GM12878 (cell line): ENCODE data around the gene CD84. TPM values are rescaled to one million over a fixed set of nuclear protein-coding genes. Genes with fewer than 3 reads are reported as not detected.

Experiments
- ATAC-seq: fragments of 200-7000 bp; cut with Tn5 transposase; 3 replicates; pipeline ENCODE4 v1.9.1; 2020; ENCODE audit warnings: mild to moderate bottlenecking, moderate library complexity
- BruUV-seq: library from RNA; stranded (reverse); fragments of 400-500 nt; replicated peaks from 2 replicates; lab custom pipeline; 2021; lab: Mats Ljungman, UMichigan
- CTCF ChIA-PET: fragments of 300-600 bp; sonication (Branson Sonifier 250); formaldehyde crosslinking; extraction: SDS; loops from one replicate; lab custom pipeline; 2021; ENCODE audit warnings: inconsistent platforms; lab: Yijun Ruan, JAX
- POLR2A ChIA-PET: fragments of 350-600 bp; formaldehyde crosslinking; extraction: SDS; loops from one replicate; lab custom pipeline; 2021; ENCODE audit warnings: inconsistent platforms; lab: Charles Lee
- RAD21 ChIA-PET: fragments of 300-600 bp; sonication (Branson Sonifier 250); formaldehyde crosslinking; loops from one replicate; lab custom pipeline; 2023; ENCODE audit warnings: antibody characterized with exemption; ENCODE audit not compliant: unreplicated experiment; lab: Charles Lee
- SMC1A ChIA-PET: fragments of 300-600 bp; sonication (Branson Sonifier 250); formaldehyde crosslinking; loops from one replicate; lab custom pipeline; 2023; ENCODE audit not compliant: unreplicated experiment, uncharacterized antibody; lab: Charles Lee
- DNase-seq: peaks from one replicate; pipeline ENCODE4 v3.0.0-alpha.2; 2011; ENCODE audit warnings: low read depth, low spot score
- FAIRE-seq: peaks from 3 replicates; lab custom pipeline; 2011; peaks lifted over from hg19 to GRCh38; lab: Jason Lieb, UNC
- H2AFZ ChIP-seq: 2 replicates; pipeline ENCODE4 v1.6.0; 2011; ENCODE audit warnings: low read depth, low read length, control low read depth; ENCODE audit not compliant: control insufficient read depth
- H3K27ac ChIP-seq: 2 replicates; pipeline ENCODE4 v1.5.1; 2011; ENCODE audit warnings: control low read depth; ENCODE audit not compliant: control insufficient read depth, insufficient read depth
- H3K27me3 ChIP-seq, 2 experiments: replicated peaks in 1 of 2; 2 replicates each; pipeline versions ENCODE4 v1.6.0 to v1.6.1; 2011; ENCODE audit warnings: low read length in 1 of 2; ENCODE audit not compliant: control insufficient read depth in 2 of 2, insufficient read depth in 2 of 2
- H3K36me3 ChIP-seq, 2 experiments: 2 replicates each; pipeline ENCODE4 v1.5.1; 2011; ENCODE audit warnings: low read length in 1 of 2; ENCODE audit not compliant: control insufficient read depth in 2 of 2, insufficient read depth in 2 of 2
- H3K4me1 ChIP-seq: 2 replicates; pipeline ENCODE4 v1.6.1; 2011; ENCODE audit warnings: mild to moderate bottlenecking, low read length, moderate library complexity, mixed read lengths; ENCODE audit not compliant: control insufficient read depth, insufficient read depth
- H3K4me2 ChIP-seq: 2 replicates; pipeline ENCODE4 v1.6.0; 2011; ENCODE audit warnings: control low read depth; ENCODE audit not compliant: control insufficient read depth, insufficient read depth
- H3K4me3 ChIP-seq: fragments of 200-600 bp; sonication (generic); 2 replicates; pipeline ENCODE4 v1.5.1; 2016
- H3K79me2 ChIP-seq: 2 replicates; pipeline ENCODE4 v1.6.0; 2011; ENCODE audit warnings: low read length; ENCODE audit not compliant: control insufficient read depth, insufficient read depth
- H3K9ac ChIP-seq: 2 replicates; pipeline ENCODE4 v1.8.0; 2011; ENCODE audit warnings: low read length, control low read depth, mixed read lengths; ENCODE audit not compliant: control insufficient read depth, insufficient read depth
- H3K9me3 ChIP-seq: replicated peaks from 3 replicates; pipeline ENCODE4 v1.5.1; 2011; ENCODE audit warnings: mild to moderate bottlenecking, low read length; ENCODE audit not compliant: control insufficient read depth, insufficient read depth
- H4K20me1 ChIP-seq: 2 replicates; pipeline ENCODE4 v1.6.0; 2011; ENCODE audit not compliant: control insufficient read depth, insufficient read depth
- BHLHE40 ChIP-seq, 2 experiments: fragments of 450-650 bp in 1 of 2; IDR thresholded peaks; 2 replicates each; pipeline ENCODE4 v1.6.1; 2011 to 2017; ENCODE audit warnings: low read depth in 2 of 2, borderline replicate concordance in 1 of 2, improper control_type of control experiment in 1 of 2, low read length in 1 of 2, mild to moderate bottlenecking in 1 of 2
- DPF2 ChIP-seq: fragments of 450-650 bp; IDR thresholded peaks from 2 replicates; pipeline ENCODE4 v1.6.1; 2017; ENCODE audit warnings: mild to moderate bottlenecking
- FOXM1 ChIP-seq: IDR thresholded peaks from 2 replicates; pipeline ENCODE4 v1.6.1; 2012; ENCODE audit warnings: low read depth, mild to moderate bottlenecking, inconsistent platforms, low read length, moderate library complexity
- GATAD2B ChIP-seq: fragments of 450-650 bp; conservative IDR thresholded peaks from 2 replicates; pipeline ENCODE4 v1.6.1; 2017; ENCODE audit warnings: low read depth, mild to moderate bottlenecking, moderate library complexity
- JUNB ChIP-seq: IDR thresholded peaks from 2 replicates; pipeline ENCODE4 v1.6.1; 2016; ENCODE audit warnings: antibody characterized with exemption, mild to moderate bottlenecking
- MTA3 ChIP-seq: IDR thresholded peaks from 2 replicates; pipeline ENCODE4 v1.6.1; 2012; ENCODE audit warnings: low read length, inconsistent platforms, borderline replicate concordance
- MYB ChIP-seq: fragments of 150-350 bp; IDR thresholded peaks from 2 replicates; pipeline ENCODE4 v1.6.1; 2014; ENCODE audit warnings: mild to moderate bottlenecking, low read depth, low read length, borderline replicate concordance
- POLR2A ChIP-seq: IDR thresholded peaks from 2 replicates; pipeline ENCODE4 v1.6.1; 2011; ENCODE audit warnings: low read depth, mild to moderate bottlenecking, low read length
- POLR2AphosphoS2 ChIP-seq: IDR thresholded peaks from 2 replicates; pipeline ENCODE4 v1.6.1; 2011; ENCODE audit warnings: low read depth, mild to moderate bottlenecking, low read length, improper control_type of control experiment, moderate library complexity
- POLR2AphosphoS5 ChIP-seq: IDR thresholded peaks from 2 replicates; pipeline ENCODE4 v1.6.1; 2011; ENCODE audit warnings: mild to moderate bottlenecking, low read length, inconsistent platforms
- RAD21 ChIP-seq: IDR thresholded peaks from 2 replicates; pipeline ENCODE4 v1.6.1; 2011; ENCODE audit warnings: mild to moderate bottlenecking, low read depth, low read length, moderate library complexity; ENCODE audit not compliant: insufficient read depth
- RELA ChIP-seq: fragments of 450-650 bp; IDR thresholded peaks from 2 replicates; pipeline ENCODE4 v1.8.0; 2014; ENCODE audit warnings: borderline replicate concordance; ENCODE audit not compliant: partially characterized antibody
- RFX5 ChIP-seq: IDR thresholded peaks from 2 replicates; pipeline ENCODE4 v1.6.1; 2011; ENCODE audit warnings: low read depth, low read length, improper control_type of control experiment
- RUNX3 ChIP-seq: IDR thresholded peaks from 2 replicates; pipeline ENCODE4 v1.6.1; 2012; ENCODE audit warnings: low read length, inconsistent platforms
- STAT3 ChIP-seq: IDR thresholded peaks from 2 replicates; pipeline ENCODE4 v1.6.1; 2011; ENCODE audit warnings: low read depth, low read length, improper control_type of control experiment
- ZNF24 ChIP-seq: fragments of 450-650 bp; IDR thresholded peaks from 2 replicates; pipeline ENCODE4 v1.6.1; 2017; ENCODE audit warnings: antibody characterized with exemption, mild to moderate bottlenecking
- WGBS: methylation state at CpG from one replicate; pipeline ENCODE4 v1.1.6; 2016; ENCODE audit warnings: low lambda C conversion rate; ENCODE audit not compliant: insufficient replicate concordance, insufficient coverage; ENCODE audit errors: missing lambda C conversion rate; 5-methylcytosine and 5-hydroxymethylcytosine counted together
- in situ Hi-C: fragments of 300-500 bp; cut with MboI; formaldehyde crosslinking; loops from 9 replicates; pipeline ENCODE4 v1.14.3; 2018; ENCODE audit warnings: mixed read lengths
- intact Hi-C: fragments of 100-400 bp; cut with micrococcal nuclease; formaldehyde crosslinking; loops from one replicate; pipeline ENCODE4 v1.14.2; 2022; ENCODE audit not compliant: unreplicated experiment
- polyA plus RNA-seq, 11 experiments: library from polyadenylated mRNA; depleted of rRNA in 4 of 11; unstranded in 6 of 11; stranded (reverse) in 5 of 11; fragments of >200 nt; fragmentation: Nextera tagmentation in 4 of 11; fragmentation: Illumina TruSeq in 1 of 11; extraction: Ambion mirVana in 4 of 11; extraction: Trizol in 1 of 11; gene quantifications; 1 replicate in 1 of 11; 2 replicates in 10 of 11; pipeline versions ENCODE4 v1.2.1 to v1.2.3, GENCODE V29; 2011 to 2016; ENCODE audit warnings: inconsistent platforms in 2 of 11, missing spikeins in 2 of 11, low read depth in 1 of 11
- total RNA-seq, 4 experiments: library from RNA; depleted of rRNA in 3 of 4; stranded (reverse); fragments of >200 nt in 3 of 4; fragmentation: Illumina TruSeq in 1 of 4; extraction: Trizol in 1 of 4; gene quantifications; 2 replicates each; pipeline versions ENCODE4 v1.2.1 to v1.2.3, GENCODE V29; 2013 to 2021
- TF ChIP-seq, protein P1 (sequence below): fragments of 450-650 bp; IDR thresholded peaks from 2 replicates; pipeline ENCODE4 v1.6.1; 2017; ENCODE audit warnings: low read depth, mild to moderate bottlenecking, moderate library complexity
- TF ChIP-seq, protein P2 (sequence below): fragments of 450-650 bp; IDR thresholded peaks from 2 replicates; pipeline ENCODE4 v1.6.1; 2017; ENCODE audit warnings: antibody characterized with exemption, mild to moderate bottlenecking, moderate library complexity
- TF ChIP-seq, protein P3 (sequence below), 3 experiments: IDR thresholded peaks in 2 of 3; conservative IDR thresholded peaks in 1 of 3; 2 replicates each; pipeline ENCODE4 v1.5.1; 2011; ENCODE audit warnings: low read depth in 3 of 3, low read length in 3 of 3, mild to moderate bottlenecking in 3 of 3, control low read depth in 2 of 3, moderate library complexity in 2 of 3, inconsistent platforms in 1 of 3, mixed read lengths in 1 of 3; ENCODE audit not compliant: control insufficient read depth in 2 of 3, insufficient read depth in 1 of 3; ENCODE audit errors: extremely low read depth in 1 of 3

CD84 gene
- total and polyA plus RNA-seq, 10 of the 15 experiments (the other 5 are each of a cell fraction or from before 2014, with no cell fraction given): 3.4 to 20.3 (median 11.7) TPM

DNA sequence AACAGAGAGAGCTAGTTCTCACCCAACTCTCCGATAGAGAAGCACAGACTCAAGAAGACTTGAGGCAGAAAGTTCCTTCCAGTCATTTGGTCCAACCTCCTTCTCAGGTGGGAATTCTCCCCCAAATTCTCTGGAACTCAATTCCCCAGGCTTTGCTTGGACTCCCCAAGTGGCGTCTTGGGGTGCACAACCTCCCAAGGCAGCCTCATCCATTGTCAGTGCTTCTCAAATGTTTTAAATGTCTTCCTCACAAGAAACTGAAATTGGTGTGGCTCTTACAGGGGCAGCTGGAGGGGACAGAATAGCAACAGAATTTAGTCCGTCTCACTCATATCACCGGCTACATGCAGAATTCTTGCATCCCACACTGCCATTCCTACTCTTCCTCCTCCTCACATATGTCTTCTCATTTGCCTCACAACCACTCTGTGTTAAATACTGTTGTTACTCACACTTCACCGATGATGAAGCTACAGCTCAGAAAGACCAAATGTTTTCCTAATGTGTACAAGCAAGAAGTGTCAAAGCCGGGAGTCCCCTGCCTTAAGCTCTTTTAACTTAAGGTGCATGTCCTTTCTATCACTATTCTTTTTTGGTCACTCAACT, 33.4 kb upstream of the CD84 start:
- peaks cover 8% of the 10 kb centered on the region for H3K4me1 ChIP-seq
- ChIA-PET SMC1A (interaction anchor here (0.5 to 1.7 kb wide), 6 partner anchors 35 to 465 kb away, joined by 3 to 6 read pairs (median 4); no protein-coding TSS in a partner anchor), POLR2A (interaction anchor here (1.1 kb wide), 1 partner anchor 8 kb away, joined by 3 read pairs; no protein-coding TSS in a partner anchor), CTCF (interaction anchor here (0.6 to 8.7 kb wide), 7 partner anchors 6 to 262 kb away, joined by 3 to 60 read pairs (median 3); no protein-coding TSS in a partner anchor), RAD21 (interaction anchor here (1.3 to 1.5 kb wide), 2 partner anchors 60 to 182 kb away, joined by 3 read pairs; no protein-coding TSS in a partner anchor)
- no peak overlapping the region for H2AFZ ChIP-seq
- H3K27me3 ChIP-seq: no peaks in the 10 kb centered on the region
- intact Hi-C loops: no loop called here
- no peaks in the 10 kb centered on the region for H4K20me1 ChIP-seq
- 56% methylated on average over 6 of the region's 6 CpGs for WGBS
- in situ Hi-C loops: no loop called here
- no peaks in the 10 kb centered on the region for H3K9me3 ChIP-seq
- no peak for DNase-seq
- no peak overlapping the region for H3K9ac ChIP-seq
- H3K36me3 ChIP-seq: peaks cover 14 to 29% of the 10 kb centered on the region in 2 experiments
- ATAC-seq: no peak
- no peak for FAIRE-seq
- H3K27ac ChIP-seq: no peak overlapping the region
- 0 out of 2 replicates have a peak, but pooled peaks cover 2% of the 10 kb centered on the region for H3K79me2 ChIP-seq
- no peak overlapping the region for H3K4me3 ChIP-seq
- BruUV-seq: TSS peak; percentile 5
- H3K4me2 ChIP-seq: no peak overlapping the region
- TF ChIP-seq RFX5 (no peak), POLR2A (no peak; the same call in 1 of the 2 replicates), RUNX3 (no peak), RAD21 (no peak), POLR2AphosphoS2 (peak; percentile 55), DPF2 (no peak), RELA (no peak), MTA3 (peak; percentile 56; the same call in 1 of the 2 replicates), STAT3 (no peak), MYB (no peak), POLR2AphosphoS5 (peak; percentile 85), GATAD2B (no peak), JUNB (no peak), BHLHE40 (IDR thresholded peaks at IDR 0.05; ENCODE audit: borderline replicate concordance in 1 of 2, low read depth in 2 of 2, low read length in 1 of 2) (no peak), ZNF24 (no peak), FOXM1 (no peak)
- TF ChIP-seq, protein P1, sequence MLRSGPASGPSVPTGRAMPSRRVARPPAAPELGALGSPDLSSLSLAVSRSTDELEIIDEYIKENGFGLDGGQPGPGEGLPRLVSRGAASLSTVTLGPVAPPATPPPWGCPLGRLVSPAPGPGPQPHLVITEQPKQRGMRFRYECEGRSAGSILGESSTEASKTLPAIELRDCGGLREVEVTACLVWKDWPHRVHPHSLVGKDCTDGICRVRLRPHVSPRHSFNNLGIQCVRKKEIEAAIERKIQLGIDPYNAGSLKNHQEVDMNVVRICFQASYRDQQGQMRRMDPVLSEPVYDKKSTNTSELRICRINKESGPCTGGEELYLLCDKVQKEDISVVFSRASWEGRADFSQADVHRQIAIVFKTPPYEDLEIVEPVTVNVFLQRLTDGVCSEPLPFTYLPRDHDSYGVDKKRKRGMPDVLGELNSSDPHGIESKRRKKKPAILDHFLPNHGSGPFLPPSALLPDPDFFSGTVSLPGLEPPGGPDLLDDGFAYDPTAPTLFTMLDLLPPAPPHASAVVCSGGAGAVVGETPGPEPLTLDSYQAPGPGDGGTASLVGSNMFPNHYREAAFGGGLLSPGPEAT: no peak
- TF ChIP-seq, protein P2, sequence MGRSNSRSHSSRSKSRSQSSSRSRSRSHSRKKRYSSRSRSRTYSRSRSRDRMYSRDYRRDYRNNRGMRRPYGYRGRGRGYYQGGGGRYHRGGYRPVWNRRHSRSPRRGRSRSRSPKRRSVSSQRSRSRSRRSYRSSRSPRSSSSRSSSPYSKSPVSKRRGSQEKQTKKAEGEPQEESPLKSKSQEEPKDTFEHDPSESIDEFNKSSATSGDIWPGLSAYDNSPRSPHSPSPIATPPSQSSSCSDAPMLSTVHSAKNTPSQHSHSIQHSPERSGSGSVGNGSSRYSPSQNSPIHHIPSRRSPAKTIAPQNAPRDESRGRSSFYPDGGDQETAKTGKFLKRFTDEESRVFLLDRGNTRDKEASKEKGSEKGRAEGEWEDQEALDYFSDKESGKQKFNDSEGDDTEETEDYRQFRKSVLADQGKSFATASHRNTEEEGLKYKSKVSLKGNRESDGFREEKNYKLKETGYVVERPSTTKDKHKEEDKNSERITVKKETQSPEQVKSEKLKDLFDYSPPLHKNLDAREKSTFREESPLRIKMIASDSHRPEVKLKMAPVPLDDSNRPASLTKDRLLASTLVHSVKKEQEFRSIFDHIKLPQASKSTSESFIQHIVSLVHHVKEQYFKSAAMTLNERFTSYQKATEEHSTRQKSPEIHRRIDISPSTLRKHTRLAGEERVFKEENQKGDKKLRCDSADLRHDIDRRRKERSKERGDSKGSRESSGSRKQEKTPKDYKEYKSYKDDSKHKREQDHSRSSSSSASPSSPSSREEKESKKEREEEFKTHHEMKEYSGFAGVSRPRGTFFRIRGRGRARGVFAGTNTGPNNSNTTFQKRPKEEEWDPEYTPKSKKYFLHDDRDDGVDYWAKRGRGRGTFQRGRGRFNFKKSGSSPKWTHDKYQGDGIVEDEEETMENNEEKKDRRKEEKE: no peak
- TF ChIP-seq, protein P3, sequence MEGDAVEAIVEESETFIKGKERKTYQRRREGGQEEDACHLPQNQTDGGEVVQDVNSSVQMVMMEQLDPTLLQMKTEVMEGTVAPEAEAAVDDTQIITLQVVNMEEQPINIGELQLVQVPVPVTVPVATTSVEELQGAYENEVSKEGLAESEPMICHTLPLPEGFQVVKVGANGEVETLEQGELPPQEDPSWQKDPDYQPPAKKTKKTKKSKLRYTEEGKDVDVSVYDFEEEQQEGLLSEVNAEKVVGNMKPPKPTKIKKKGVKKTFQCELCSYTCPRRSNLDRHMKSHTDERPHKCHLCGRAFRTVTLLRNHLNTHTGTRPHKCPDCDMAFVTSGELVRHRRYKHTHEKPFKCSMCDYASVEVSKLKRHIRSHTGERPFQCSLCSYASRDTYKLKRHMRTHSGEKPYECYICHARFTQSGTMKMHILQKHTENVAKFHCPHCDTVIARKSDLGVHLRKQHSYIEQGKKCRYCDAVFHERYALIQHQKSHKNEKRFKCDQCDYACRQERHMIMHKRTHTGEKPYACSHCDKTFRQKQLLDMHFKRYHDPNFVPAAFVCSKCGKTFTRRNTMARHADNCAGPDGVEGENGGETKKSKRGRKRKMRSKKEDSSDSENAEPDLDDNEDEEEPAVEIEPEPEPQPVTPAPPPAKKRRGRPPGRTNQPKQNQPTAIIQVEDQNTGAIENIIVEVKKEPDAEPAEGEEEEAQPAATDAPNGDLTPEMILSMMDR (IDR thresholded peaks at IDR 0.05 in 2 of 3, conservative IDR thresholded peaks at IDR 0.05 in 1 of 3; ENCODE audit: control insufficient read depth in 2 of 3, extremely low read depth in 1 of 3, insufficient read depth in 1 of 3, low read depth in 3 of 3, low read length in 3 of 3): no peak
